Muscle of arm (tissue), 12 donors: ENCODE data around the gene PRRX1. TPM values are rescaled to one million over a fixed set of nuclear protein-coding genes. Genes with fewer than 3 reads are reported as not detected.

Source experiments
- DNase-seq: peaks from one replicate; pipeline ENCODE4 v3.0.0-alpha.2; 2013
- polyA plus RNA-seq, 12 donors: library from polyadenylated mRNA; unstranded; fragments of 120-200 nt; gene quantifications; one replicate each; pipeline ENCODE4 v1.2.1, GENCODE V29; 2013; ENCODE audit not compliant: insufficient read length in 12 of 12

The PRRX1 gene
- polyA plus RNA-seq, 12 donors, result 106 to 279 (median 212) TPM

- DNase-seq, result peak; percentile 76
Observed at GRCh38 chr1:170662561-170663403, 1.1 kb upstream of the PRRX1 start.

GRCh38 chr1:170663404-170664092, 383 bp upstream of the PRRX1 start:
- peak; percentile 71 for DNase-seq

- DNase-seq, result no peak
Observed at GRCh38 chr1:170664828-170665612, 1.1 kb downstream of the PRRX1 start.

DNA sequence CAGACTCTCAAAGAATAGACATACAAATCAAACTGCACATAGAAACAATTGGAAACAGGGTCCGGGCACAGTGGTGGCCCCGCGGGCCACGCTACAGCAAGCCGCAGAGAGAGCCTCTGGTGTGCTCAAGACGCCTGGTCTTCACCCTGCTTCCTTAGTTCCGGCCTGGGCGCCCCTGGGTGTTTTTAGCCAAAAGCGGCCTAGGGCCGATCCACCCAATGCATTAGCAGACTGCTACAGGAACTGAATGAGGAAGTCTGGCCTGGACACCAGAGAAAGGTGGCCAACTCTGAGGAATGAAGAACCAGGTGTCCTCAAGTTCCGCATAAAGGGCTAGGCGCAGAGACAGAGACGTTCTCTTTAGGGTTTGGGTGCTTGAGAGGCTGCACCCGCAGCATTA, 1.7 kb downstream of the PRRX1 start:
- peak; percentile 61 for DNase-seq

DNA sequence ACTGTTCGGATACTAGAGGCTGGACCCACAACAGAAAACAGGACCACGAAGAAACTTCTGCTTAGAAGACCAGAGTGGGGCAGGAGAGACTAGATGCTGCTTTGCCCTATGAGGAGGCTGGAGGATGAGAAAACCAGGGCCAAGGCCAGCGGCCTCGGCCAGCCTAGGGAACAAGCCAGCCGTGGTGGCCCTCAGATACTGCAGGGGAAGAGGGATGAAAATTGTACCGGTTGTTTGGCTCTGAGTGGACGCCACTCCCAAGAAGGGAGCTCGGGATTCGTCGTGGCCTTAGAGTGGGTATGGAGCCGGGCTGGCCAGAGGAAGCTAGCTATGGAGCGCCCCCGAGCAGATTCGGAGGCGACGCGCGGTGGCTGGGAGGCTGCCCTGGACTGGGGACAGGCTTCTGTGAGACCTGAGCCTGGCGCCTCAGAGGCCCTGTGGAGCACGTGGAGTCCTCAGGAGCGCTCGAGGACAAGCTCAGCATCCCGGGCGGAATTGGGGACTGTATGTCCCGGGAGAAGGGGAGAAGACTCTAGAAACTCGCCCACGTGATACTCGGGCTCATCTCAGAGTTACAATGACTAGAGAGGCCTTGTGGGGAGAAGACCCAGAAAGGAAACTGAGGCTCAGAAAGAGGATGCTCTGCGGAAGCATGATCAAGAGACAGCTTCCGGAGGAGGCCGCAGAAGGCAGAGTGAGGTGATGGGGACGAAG, 2.8 kb downstream of the PRRX1 start:
- peak; percentile 55 for DNase-seq

- DNase-seq, result peak; percentile 59
Observed at GRCh38 chr1:170668209-170669106, 4.5 kb downstream of the PRRX1 start.

- no peak for DNase-seq
Observed at GRCh38 chr1:170669107-170669445, 5.1 kb downstream of the PRRX1 start.

- DNase-seq, result no peak
Observed at GRCh38 chr1:170669586-170670530, 5.9 kb downstream of the PRRX1 start.

- DNase-seq, result peak; percentile 87
Observed at GRCh38 chr1:170670802-170671628, 7.1 kb downstream of the PRRX1 start.

- DNase-seq, result no peak
Observed at GRCh38 chr1:170671629-170671963, 7.7 kb downstream of the PRRX1 start.

DNA sequence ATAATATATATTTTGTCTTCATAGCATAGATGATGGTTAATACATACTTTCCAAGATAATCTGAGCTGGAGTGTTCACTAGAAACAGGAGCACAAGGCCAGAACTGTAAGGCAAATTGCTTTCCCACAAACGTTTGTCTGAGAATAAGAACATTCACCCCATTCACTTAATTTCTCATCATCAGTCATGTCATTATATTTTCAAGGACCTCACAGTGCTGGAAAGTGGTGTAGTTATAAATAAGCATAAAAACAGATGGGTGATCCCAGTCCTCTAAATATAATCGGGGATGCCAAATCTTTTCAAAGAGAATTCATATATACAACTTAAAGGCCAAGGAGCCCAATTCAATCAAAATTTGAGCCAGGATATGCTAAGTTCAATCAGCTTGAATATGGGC, 8.4 kb downstream of the PRRX1 start:
- no peak for DNase-seq

- DNase-seq, result no peak
Observed at GRCh38 chr1:170674239-170674638, 10.3 kb downstream of the PRRX1 start.

DNA sequence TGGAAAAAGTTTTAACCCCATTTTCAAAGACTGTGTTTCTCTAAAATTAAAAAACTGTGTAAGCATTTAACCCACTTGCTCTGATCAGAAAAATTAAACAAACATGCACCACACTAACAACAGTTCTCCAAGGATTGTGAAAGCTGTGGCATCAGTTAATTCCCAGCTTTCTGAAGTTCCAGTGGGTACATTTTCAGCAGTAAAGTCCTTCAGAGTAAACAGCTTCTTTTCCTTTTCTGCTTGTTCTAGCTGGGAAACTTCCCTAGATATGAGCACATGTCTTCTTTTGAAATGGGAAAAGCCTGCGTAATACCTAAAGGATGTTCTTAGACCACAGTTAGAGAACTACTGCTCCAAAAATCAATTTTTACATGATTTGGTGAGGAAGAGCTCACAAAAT, 11.1 kb downstream of the PRRX1 start:
- DNase-seq, result no peak

GRCh38 chr1:170675865-170676264, 11.9 kb downstream of the PRRX1 start:
- no peak for DNase-seq

GRCh38 chr1:170676628-170677027, 12.7 kb downstream of the PRRX1 start:
- DNase-seq, result no peak

DNA sequence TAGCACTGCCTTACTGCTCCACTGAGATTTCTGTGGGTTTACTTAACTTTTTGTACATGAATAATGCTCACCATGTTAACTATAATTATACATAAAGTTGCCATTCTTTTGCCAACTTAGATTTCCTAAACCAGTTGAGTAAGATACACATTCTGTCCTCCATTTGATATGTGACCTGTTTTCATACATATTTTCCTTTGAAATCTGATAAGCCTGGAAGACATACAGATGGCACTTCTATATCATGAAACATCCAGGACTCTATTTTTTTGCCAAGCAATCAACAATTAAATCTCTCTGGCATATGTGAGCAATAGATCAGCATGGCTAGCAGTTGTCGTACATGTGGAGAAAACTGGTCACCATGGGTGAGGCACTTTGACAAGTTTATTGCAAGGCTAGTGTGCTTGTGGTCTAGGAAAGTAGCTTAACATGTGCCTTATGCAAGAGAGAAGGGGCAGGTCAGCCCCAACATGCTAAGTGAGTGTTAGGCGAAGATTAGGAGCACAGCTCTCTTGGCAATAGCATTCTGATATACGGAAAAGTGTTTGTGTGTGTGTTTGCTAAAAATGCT, 14.2 kb downstream of the PRRX1 start:
- DNase-seq, result no peak

DNA sequence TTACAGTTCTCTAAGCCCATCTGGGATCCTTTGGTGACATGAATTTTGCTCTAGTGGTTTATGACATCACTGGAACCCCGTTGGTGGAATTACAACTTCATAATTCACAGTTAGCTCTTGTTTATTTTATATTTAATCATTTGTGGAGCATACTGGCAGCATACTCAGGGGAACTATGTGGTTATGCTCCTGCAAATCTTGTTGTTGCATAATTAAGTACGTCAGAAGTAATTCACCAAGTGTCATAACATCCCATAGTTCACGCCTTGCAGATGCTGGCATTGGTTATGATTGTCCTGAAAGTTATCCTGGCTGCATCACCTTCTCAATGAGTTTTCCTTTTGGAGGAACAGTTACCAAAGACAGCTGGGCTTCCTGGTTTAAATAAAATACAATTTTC, 16.5 kb downstream of the PRRX1 start:
- no peak for DNase-seq

- no peak for DNase-seq
Observed at GRCh38 chr1:170682169-170682568, 18.2 kb downstream of the PRRX1 start.
